ENCODE measurements around the gene SH3BP5.

SH3BP5 gene

GRCh38 chr3:15326673-15327072 is 5.7 kb downstream of the SH3BP5 start:
- FAIRE-seq, result no peak
- no peak for DNase-seq (ENCODE audit: insufficient read length, low spot score)

GRCh38 chr3:15326037-15326436 is 6.3 kb downstream of the SH3BP5 start:
- FAIRE-seq (no peak), DNase-seq (ENCODE audit: insufficient read length, low spot score) (no peak)

GRCh38 chr3:15325228-15325627 is 7.2 kb downstream of the SH3BP5 start:
- DNase-seq (ENCODE audit: insufficient read length, low spot score) (peak; percentile 70), FAIRE-seq (peak; percentile 74)

DNA sequence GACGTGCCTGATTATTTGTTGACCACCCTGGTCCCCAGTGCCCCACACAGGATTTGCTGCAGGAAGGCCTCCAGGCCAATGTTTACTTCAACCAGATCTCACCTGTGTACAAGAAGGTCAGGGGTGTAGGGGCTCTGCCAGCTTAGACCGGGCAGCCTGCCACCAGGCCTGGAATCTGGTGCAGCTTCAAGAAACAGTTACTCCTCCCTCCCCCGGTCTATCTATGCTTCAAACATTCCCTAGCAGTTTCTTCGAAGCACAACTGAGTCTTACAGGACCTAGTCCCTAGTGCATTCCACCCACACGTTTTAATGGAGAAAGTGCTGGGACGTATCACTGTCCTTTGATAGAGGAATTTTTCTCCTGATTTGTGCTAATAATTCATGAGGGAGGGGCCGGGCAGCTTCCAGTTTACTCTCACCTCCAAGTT is 8.0 kb downstream of the SH3BP5 start:
- DNase-seq (ENCODE audit: insufficient read length, low spot score), result no peak
- no peak for FAIRE-seq

DNA sequence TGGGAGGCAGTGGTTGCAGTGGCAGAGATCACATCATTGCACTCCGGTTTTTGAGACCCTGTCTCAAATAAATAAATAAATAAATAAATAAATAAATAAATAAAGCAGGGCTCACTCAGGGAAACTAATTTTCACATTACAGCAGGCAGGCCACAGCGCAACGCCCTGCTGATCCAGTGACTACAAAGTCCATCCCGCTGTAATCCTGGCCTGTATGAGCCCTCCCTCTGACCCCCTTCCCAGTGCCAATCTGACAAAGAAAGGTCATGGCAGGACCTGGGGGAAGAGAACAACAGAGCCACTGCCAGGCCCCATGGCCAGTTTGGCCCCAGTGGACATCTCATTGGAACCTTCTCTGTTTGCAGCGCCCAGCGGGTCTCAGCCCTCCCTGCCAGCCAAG is 9.3 kb downstream of the SH3BP5 start:
- DNase-seq (ENCODE audit: insufficient read length, low spot score), result no peak
- FAIRE-seq, result no peak

GRCh38 chr3:15321349-15321748 is 11.0 kb downstream of the SH3BP5 start:
- DNase-seq (ENCODE audit: insufficient read length, low spot score), result no peak
- FAIRE-seq, result no peak

DNA sequence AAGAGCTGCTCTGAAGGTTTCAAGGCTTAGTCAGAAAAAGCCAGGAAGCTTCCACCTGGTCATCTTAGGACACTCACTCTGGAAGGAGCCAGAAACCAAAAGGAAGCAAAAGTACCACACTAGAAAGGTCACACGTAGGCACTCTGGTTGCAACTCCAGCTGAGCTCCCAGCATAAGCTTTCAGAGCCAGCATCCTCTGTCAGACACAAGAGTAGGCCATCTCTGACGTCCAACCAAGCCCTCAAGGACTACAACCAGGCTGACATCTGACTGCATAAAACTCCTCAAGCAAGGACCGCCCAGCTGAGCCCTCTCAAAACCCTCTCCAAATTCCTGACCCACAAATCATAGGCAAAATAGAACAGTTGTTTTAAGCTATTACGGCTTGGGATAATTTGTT is 12.8 kb downstream of the SH3BP5 start:
- no peak for FAIRE-seq

GRCh38 chr3:15319136-15319535 is 13.2 kb downstream of the SH3BP5 start:
- FAIRE-seq (no peak), DNase-seq (ENCODE audit: insufficient read length, low spot score) (no peak)

More for the DNA sequence above, 12.8 kb downstream of the SH3BP5 start:
- DNase-seq (ENCODE audit: insufficient read length, low spot score), result no peak

DNA sequence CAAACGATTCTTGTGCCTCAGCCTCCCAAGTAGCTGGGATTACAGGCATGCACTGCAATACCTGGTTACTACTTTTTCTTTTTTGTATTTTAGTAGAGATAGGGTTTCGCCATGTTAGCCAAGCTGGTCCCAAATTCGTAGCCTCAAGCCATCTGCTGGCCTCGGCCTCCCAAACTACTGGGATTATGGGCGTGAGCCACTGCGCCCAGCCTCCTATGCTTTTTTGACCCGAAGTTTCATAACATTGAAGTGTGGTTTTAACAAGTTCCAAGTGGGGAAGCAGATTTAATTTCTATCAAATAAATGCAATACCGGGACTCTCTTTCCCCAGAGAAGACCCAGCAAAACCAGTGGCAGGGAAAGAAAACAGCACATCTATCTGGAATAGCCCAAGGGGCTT is 13.7 kb downstream of the SH3BP5 start:
- FAIRE-seq (no peak), DNase-seq (ENCODE audit: insufficient read length, low spot score) (no peak)

DNA sequence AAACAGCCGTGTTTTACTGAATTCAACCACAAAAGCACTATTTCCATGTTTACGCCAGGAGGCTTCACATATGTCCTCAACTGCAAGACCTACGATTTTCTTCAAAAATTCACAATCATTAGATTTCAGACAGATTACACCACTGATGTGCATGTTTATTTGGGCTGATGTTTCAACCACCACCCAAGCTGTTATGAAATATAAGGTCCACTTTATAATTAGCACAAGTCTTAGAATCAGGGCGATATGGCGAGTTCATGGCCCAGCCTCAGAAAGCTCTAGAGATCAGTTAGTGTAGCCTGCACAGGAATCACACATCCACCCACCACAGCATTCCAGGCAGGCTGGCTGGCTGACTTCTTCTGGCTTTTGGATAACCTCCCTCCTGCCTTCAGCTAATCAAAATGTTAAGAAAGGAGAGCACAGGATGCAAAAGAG is 15.4 kb downstream of the SH3BP5 start:
- DNase-seq (ENCODE audit: insufficient read length, low spot score) (no peak), FAIRE-seq (no peak)

- FAIRE-seq (no peak), DNase-seq (ENCODE audit: insufficient read length, low spot score) (no peak)
Observed at GRCh38 chr3:15315003-15315402, 17.4 kb downstream of the SH3BP5 start.

- FAIRE-seq, result no peak
- no peak for DNase-seq (ENCODE audit: insufficient read length, low spot score)
Observed at GRCh38 chr3:15314276-15314675, 18.1 kb downstream of the SH3BP5 start.

GRCh38 chr3:15313461-15313860 is 18.9 kb downstream of the SH3BP5 start:
- DNase-seq (ENCODE audit: insufficient read length, low spot score) (no peak), FAIRE-seq (no peak)

DNA sequence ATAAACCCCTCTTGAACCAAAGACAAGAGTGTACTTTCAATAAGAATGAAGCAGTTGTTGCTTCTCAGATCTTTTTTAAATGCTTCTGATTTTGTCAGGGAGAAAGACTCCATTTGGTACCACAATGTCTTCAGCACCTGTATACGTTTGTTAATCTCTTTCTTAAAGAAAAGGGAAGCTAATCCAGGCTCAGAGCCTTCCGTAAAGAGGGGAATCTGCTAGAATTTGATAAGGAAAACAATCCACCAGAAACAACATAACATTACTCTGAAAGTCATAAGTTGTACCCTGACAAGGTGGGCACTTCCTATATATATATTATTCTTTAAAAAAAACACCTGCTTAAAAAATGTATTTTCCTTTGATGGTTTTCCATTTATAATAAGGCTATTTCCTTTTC is 19.8 kb downstream of the SH3BP5 start:
- no peak for FAIRE-seq
- no peak for DNase-seq (ENCODE audit: insufficient read length, low spot score)

GRCh38 chr3:15310491-15311370 is 21.7 kb downstream of the SH3BP5 start:
- FAIRE-seq (no peak), DNase-seq (ENCODE audit: insufficient read length, low spot score) (no peak)

DNA sequence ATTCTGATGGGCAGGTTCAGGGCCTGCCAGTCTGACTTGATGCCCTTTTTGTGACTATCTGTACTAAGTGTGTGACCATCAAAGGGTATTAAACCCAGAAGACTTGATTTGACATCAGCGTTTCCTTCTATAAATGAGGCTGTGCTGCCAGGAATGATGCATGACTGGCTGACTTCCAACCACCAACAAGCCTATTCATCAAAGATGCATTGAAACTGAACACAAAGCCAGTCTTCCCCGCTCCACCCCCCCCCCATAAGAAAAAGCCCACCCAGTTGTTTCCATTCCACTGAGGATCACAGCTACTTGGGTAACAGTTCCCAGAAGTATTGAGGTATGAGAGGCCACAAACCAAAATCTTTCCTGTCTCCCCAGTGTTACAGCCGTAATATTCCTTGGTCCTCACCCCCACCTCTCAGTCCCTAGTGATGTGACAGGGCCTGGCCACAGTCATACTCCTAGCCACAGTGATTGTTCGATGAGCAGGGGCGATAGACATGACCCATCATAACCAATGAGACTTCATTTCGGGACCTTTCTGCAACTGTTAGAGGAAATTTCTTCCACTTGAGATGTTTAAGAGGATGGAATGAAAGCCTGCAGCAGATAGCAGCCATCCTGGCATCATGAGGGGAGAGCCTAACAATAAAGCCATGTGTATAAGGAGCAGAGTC is 22.6 kb downstream of the SH3BP5 start:
- DNase-seq (ENCODE audit: insufficient read length, low spot score), result no peak
- no peak for FAIRE-seq

GRCh38 chr3:15307580-15307979 is 24.8 kb downstream of the SH3BP5 start:
- DNase-seq (ENCODE audit: insufficient read length, low spot score), result no peak
- FAIRE-seq, result no peak

DNA sequence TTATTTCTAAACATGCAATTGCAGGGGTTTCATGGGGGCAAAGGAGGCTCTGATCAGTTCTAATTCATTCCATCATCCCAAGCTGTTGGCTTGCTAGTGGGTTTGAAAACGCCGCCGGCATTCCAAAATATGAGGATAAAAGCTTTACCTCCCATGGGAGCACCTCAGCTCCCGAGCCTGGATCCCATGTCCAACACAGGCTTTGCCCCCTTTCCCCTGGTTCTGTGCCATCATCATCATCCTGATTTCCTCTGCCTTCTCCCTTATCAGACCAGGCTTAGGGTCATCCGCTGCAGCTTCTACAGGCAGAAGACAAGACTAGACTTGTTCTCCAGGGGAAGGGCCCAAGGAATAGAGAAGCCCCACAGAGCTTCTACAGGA is 25.4 kb downstream of the SH3BP5 start:
- FAIRE-seq, result no peak

GRCh38 chr3:15305359-15305844 is 27.0 kb downstream of the SH3BP5 start:
- DNase-seq (ENCODE audit: insufficient read length, low spot score) (no peak), FAIRE-seq (no peak)

More for the DNA sequence above, 25.4 kb downstream of the SH3BP5 start:
- DNase-seq (ENCODE audit: insufficient read length, low spot score), result no peak

DNA sequence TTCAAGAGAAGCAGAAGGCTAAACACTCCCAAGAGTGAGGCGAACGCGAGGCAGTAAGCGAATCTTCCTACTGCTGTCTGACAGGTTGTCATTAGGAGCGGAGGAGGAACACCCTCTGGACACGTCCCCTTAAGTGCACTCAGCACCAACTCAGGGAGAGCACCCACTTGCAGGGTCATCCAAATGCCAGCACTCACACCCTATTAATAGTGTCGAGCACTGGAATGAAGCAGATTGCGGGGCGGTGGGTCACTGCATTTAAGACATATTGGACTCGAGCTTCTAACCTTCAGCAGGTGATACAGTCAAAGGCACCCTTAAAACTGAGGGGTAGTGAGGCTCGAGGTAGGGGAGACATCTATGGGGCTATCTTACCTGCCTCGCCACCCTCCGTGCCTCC is 28.7 kb downstream of the SH3BP5 start:
- no peak for FAIRE-seq
- DNase-seq (ENCODE audit: insufficient read length, low spot score), result no peak

- DNase-seq (ENCODE audit: insufficient read length, low spot score) (no peak), FAIRE-seq (no peak)
Observed at GRCh38 chr3:15303216-15303615, 29.2 kb downstream of the SH3BP5 start.

- no peak for DNase-seq (ENCODE audit: insufficient read length, low spot score)
- no peak for FAIRE-seq
Observed at GRCh38 chr3:15301761-15302160, 30.6 kb downstream of the SH3BP5 start.

Measured in HTR-8/SVneo (cell line).